Gastrocnemius medialis (tissue), 4 donors: Measurements from ENCODE around the gene IL17RB. TPM values are rescaled to one million over a fixed set of nuclear protein-coding genes. Genes with fewer than 3 reads are reported as not detected.

ENCODE experiments used
- ATAC-seq, 2 donors: fragments of 150-250 bp; one replicate each; pipeline ENCODE4 v1.9.1; 2016
- DNase-seq, 2 donors: peaks; one replicate each; pipeline ENCODE4 v3.0.0-alpha.2; 2019
- H3K27ac ChIP-seq, 4 donors: fragments of 200-600 bp; sonication (generic); 1 replicate in 1 of 4; 2 replicates in 3 of 4; pipeline ENCODE4 v1.5.1; 2016 to 2018; ENCODE audit warnings: mild to moderate bottlenecking in 2 of 4, moderate library complexity in 1 of 4
- H3K27me3 ChIP-seq, 3 donors: fragments of 200-600 bp; sonication (generic) in 2 of 3; 1 replicate in 1 of 3; 2 replicates in 2 of 3; pipeline versions ENCODE4 v1.5.1 to v1.6.0; 2016 to 2019; ENCODE audit warnings: mild to moderate bottlenecking in 1 of 3, moderate library complexity in 1 of 3
- H3K36me3 ChIP-seq, 2 donors: fragments of 200-600 bp; sonication (generic) in 1 of 2; one replicate each; pipeline ENCODE4 v1.5.1; 2017 to 2018
- H3K4me1 ChIP-seq, 2 donors: fragments of 200-600 bp; sonication (generic) in 1 of 2; one replicate each; pipeline ENCODE4 v1.5.1; 2016 to 2017; ENCODE audit warnings: mild to moderate bottlenecking in 2 of 2
- H3K4me3 ChIP-seq, 4 donors: fragments of 200-600 bp; sonication (generic) in 3 of 4; 1 replicate in 1 of 4; 2 replicates in 3 of 4; pipeline ENCODE4 v1.5.1; 2016 to 2019; ENCODE audit warnings: mild to moderate bottlenecking in 2 of 4
- H3K9me3 ChIP-seq, 3 donors: fragments of 200-600 bp; sonication (generic) in 2 of 3; 1 replicate in 1 of 3; 2 replicates in 2 of 3; pipeline ENCODE4 v1.5.1; 2016 to 2019
- POLR2A ChIP-seq, 2 donors: fragments of 450-650 bp; IDR thresholded peaks; one replicate each; pipeline ENCODE4 v1.6.1; 2017; ENCODE audit warnings: antibody characterized with exemption in 2 of 2, mild to moderate bottlenecking in 2 of 2, moderate library complexity in 2 of 2
- in situ Hi-C, 4 donors: fragments of 200-750 bp; cut with MboI; loops; one replicate each; pipeline versions ENCODE4 v1.15.0 to v1.8.0; 2017; ENCODE audit warnings: low sequenced_read_pairs in 4 of 4
- intact Hi-C: fragments of 100-400 bp; cut with DNase I; formaldehyde crosslinking; loops from one replicate; pipeline ENCODE4 v1.15.1; 2023; ENCODE audit warnings: low total_unique reads
- total RNA-seq, 4 donors: library from RNA; depleted of rRNA; stranded (reverse); fragments of >200 nt; gene quantifications; one replicate each; pipeline versions ENCODE4 v1.1.0 to v1.2.3, GENCODE V29; 2016
- TF ChIP-seq, protein P1 (sequence below), 5 experiments: fragments of 450-650 bp in 3 of 5; fragments of 200-600 bp in 2 of 5; sonication (generic) in 2 of 5; IDR thresholded peaks in 4 of 5; conservative IDR thresholded peaks in 1 of 5; 1 replicate in 4 of 5; 2 replicates in 1 of 5; pipeline ENCODE4 v1.5.1; 2016 to 2019; ENCODE audit warnings: antibody characterized with exemption in 5 of 5, mild to moderate bottlenecking in 3 of 5, moderate library complexity in 3 of 5

The IL17RB gene
- total RNA-seq, 4 donors from 2014 or later: 0.41 to 1.4 (median 0.79) TPM

DNA sequence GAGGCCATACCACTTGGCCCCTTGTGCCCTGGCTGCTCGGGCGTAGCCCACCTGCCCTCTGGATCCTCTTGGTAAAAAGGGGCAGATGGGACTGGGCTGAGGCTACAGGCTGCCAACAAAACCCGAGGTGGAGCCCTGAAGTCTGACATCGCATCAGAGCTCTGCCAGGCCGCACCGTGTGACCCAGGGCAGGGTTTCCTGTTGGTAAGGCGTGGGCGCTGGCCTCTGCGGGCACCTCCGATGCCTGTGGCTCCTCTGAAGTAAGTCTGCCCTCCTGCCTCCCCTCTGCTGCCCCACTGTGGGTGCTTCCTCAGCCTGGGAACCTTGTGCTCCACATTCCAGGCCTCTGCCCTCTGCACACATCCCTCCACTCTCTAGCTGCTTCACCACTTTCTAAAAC lies 9.0 kb upstream of the IL17RB start:
- in situ Hi-C loops: no loop called here

GRCh38 chr3:53841296-53841695 lies 5.1 kb upstream of the IL17RB start:
- intact Hi-C loops: no loop called here
- in situ Hi-C loops: no loop called here
- Histone ChIP-seq H3K9me3 (no peaks in the 10 kb centered on the region), H3K27me3 (no peaks in the 10 kb centered on the region), H3K4me3 (no peak overlapping the region), H3K27ac (no peak overlapping the region), H3K36me3 (no peaks in the 10 kb centered on the region), H3K4me1 (no peaks in the 10 kb centered on the region)
- TF ChIP-seq, protein P1, sequence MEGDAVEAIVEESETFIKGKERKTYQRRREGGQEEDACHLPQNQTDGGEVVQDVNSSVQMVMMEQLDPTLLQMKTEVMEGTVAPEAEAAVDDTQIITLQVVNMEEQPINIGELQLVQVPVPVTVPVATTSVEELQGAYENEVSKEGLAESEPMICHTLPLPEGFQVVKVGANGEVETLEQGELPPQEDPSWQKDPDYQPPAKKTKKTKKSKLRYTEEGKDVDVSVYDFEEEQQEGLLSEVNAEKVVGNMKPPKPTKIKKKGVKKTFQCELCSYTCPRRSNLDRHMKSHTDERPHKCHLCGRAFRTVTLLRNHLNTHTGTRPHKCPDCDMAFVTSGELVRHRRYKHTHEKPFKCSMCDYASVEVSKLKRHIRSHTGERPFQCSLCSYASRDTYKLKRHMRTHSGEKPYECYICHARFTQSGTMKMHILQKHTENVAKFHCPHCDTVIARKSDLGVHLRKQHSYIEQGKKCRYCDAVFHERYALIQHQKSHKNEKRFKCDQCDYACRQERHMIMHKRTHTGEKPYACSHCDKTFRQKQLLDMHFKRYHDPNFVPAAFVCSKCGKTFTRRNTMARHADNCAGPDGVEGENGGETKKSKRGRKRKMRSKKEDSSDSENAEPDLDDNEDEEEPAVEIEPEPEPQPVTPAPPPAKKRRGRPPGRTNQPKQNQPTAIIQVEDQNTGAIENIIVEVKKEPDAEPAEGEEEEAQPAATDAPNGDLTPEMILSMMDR (IDR thresholded peaks at IDR 0.05 in 4 of 5, conservative IDR thresholded peaks at IDR 0.05 in 1 of 5): no peak
- no peak for TF ChIP-seq POLR2A (IDR thresholded peaks at IDR 0.05)
- DNase-seq: no peak
- no peak for ATAC-seq

More for the DNA sequence above, 9.0 kb upstream of the IL17RB start:
- no peak for TF ChIP-seq POLR2A (IDR thresholded peaks at IDR 0.05)
- TF ChIP-seq, protein P1 (IDR thresholded peaks at IDR 0.05 in 4 of 5, conservative IDR thresholded peaks at IDR 0.05 in 1 of 5): no peak
- intact Hi-C loops: no loop called here
- no peaks in the 10 kb centered on the region for H3K27me3 ChIP-seq
- H3K4me3 ChIP-seq: no peak overlapping the region
- no peaks in the 10 kb centered on the region for H3K4me1 ChIP-seq
- DNase-seq: no peak
- H3K9me3 ChIP-seq: no peaks in the 10 kb centered on the region
- no peaks in the 10 kb centered on the region for H3K36me3 ChIP-seq
- ATAC-seq: no peak
- no peak overlapping the region for H3K27ac ChIP-seq

- H3K36me3 ChIP-seq: no peaks in the 10 kb centered on the region
- intact Hi-C loops (no loop called here), in situ Hi-C loops (no loop called here)
- DNase-seq (no peak), ATAC-seq (no peak)
- H3K27me3 ChIP-seq: no peaks in the 10 kb centered on the region
- no peak overlapping the region for H3K27ac ChIP-seq
- peaks cover 0 to 5% of the 10 kb centered on the region in 2 donors for H3K4me1 ChIP-seq
- H3K9me3 ChIP-seq: no peaks in the 10 kb centered on the region
- no peak overlapping the region for H3K4me3 ChIP-seq
- TF ChIP-seq, protein P1 (IDR thresholded peaks at IDR 0.05 in 4 of 5, conservative IDR thresholded peaks at IDR 0.05 in 1 of 5): no peak
- no peak for TF ChIP-seq POLR2A (IDR thresholded peaks at IDR 0.05)
Observed at GRCh38 chr3:53842436-53843194, 3.8 kb upstream of the IL17RB start.

GRCh38 chr3:53843195-53844177 lies 2.9 kb upstream of the IL17RB start:
- peaks cover 0 to 5% of the 10 kb centered on the region in 2 donors for H3K4me1 ChIP-seq
- DNase-seq (no peak), ATAC-seq (no peak)
- intact Hi-C loops (loop anchor here (2.0 kb wide), 1 partner anchor 39 kb away; the partner anchor contains the start of gene ACTR8), in situ Hi-C loops (no loop called here)
- no peak for TF ChIP-seq POLR2A (IDR thresholded peaks at IDR 0.05)
- TF ChIP-seq, protein P1 (IDR thresholded peaks at IDR 0.05 in 4 of 5, conservative IDR thresholded peaks at IDR 0.05 in 1 of 5): no peak
- no peaks in the 10 kb centered on the region for H3K27me3 ChIP-seq
- H3K36me3 ChIP-seq: no peaks in the 10 kb centered on the region
- H3K4me3 ChIP-seq: no peak overlapping the region
- no peaks in the 10 kb centered on the region for H3K9me3 ChIP-seq
- no peak overlapping the region for H3K27ac ChIP-seq
